Uterus (tissue), 4 donors: ENCODE measurements around the gene MARS2. TPM values are rescaled to one million over a fixed set of nuclear protein-coding genes. Genes with fewer than 3 reads are reported as not detected.
"Not testable (repeated sequence)": the region's sequence is repeated elsewhere in the genome, so short reads cannot be mapped to it uniquely, and the experiment has no call there.

ENCODE experiments used
- DNase-seq, 2 donors: peaks; one replicate each; pipeline ENCODE4 v3.0.0-alpha.2; 2019 to 2020
- H3K27ac ChIP-seq, 2 donors: fragments of 200-600 bp; sonication (generic); 1 replicate in 1 of 2; 2 replicates in 1 of 2; pipeline ENCODE4 v1.5.1; 2016 to 2018
- H3K27me3 ChIP-seq, 2 donors: fragments of 200-600 bp; sonication (generic); one replicate each; pipeline ENCODE4 v1.5.1; 2018 to 2019; ENCODE audit warnings: control low read depth in 1 of 2
- H3K36me3 ChIP-seq, 2 donors: fragments of 200-600 bp; sonication (generic); one replicate each; pipeline ENCODE4 v1.5.1; 2019; ENCODE audit warnings: control low read depth in 1 of 2
- H3K4me1 ChIP-seq, 2 donors: fragments of 200-600 bp; sonication (generic); one replicate each; pipeline ENCODE4 v1.5.1; 2018 to 2019; ENCODE audit warnings: control low read depth in 1 of 2
- H3K4me3 ChIP-seq, 2 donors: fragments of 200-600 bp; sonication (generic); 1 replicate in 1 of 2; 2 replicates in 1 of 2; pipeline ENCODE4 v1.5.1; 2018 to 2019; ENCODE audit warnings: mild to moderate bottlenecking in 1 of 2
- H3K9me3 ChIP-seq, 2 donors: fragments of 200-600 bp; sonication (generic); one replicate each; pipeline ENCODE4 v1.5.1; 2019; ENCODE audit warnings: control low read depth in 1 of 2
- POLR2A ChIP-seq, 2 donors: fragments of 450-650 bp; IDR thresholded peaks; one replicate each; pipeline ENCODE4 v1.6.1; 2016; ENCODE audit warnings: antibody characterized with exemption in 2 of 2, mild to moderate bottlenecking in 1 of 2, moderate library complexity in 1 of 2
- intact Hi-C: fragments of 100-400 bp; cut with DNase I; formaldehyde crosslinking; loops from one replicate; pipeline ENCODE4 v1.15.1; 2023; ENCODE audit warnings: low total_unique reads
- total RNA-seq, 4 donors: library from RNA; depleted of rRNA in 3 of 4; stranded (reverse); fragments of >200 nt in 3 of 4; gene quantifications; one replicate each; pipeline versions ENCODE4 v1.1.0 to v1.2.4, GENCODE V29; 2014 to 2023
- TF ChIP-seq, protein P1 (sequence below), 4 experiments: fragments of 200-600 bp in 2 of 4; fragments of 450-650 bp in 2 of 4; sonication (generic) in 2 of 4; IDR thresholded peaks; one replicate each; pipeline ENCODE4 v1.5.1; 2016 to 2019; ENCODE audit warnings: antibody characterized with exemption in 4 of 4, mild to moderate bottlenecking in 2 of 4, moderate library complexity in 1 of 4
- donor health status: DM: yes; HTN: yes; CAD: no.

Gene MARS2
- total RNA-seq, 4 donors from 2014 or later: 4.7 to 17.9 (median 8.0) TPM; not detected in 1

DNA sequence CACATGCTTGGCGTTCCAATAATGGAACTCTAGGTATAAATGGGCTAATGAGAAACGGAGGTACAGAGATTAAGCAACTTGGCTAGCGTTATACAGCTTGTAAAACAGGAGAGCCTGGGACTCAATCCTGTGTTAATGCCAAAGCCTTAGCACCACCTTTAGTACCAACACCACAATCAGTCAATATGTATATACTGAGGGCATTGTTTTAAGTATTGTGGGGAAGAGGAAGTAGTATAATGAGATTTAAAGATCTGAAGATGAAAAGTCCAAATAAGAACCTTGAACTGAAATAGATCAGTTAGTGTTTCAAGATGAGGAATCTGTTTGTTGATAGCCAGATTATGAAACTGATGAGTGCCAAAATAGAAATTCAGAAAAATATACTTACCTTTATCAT is 8.1 kb downstream of the MARS2 start:
- H3K27ac ChIP-seq: no peak overlapping the region
- no peaks in the 10 kb centered on the region for H3K9me3 ChIP-seq
- no peak overlapping the region for H3K4me3 ChIP-seq
- no peaks in the 10 kb centered on the region for H3K4me1 ChIP-seq
- H3K27me3 ChIP-seq: no peaks in the 10 kb centered on the region
- intact Hi-C loops: no loop called here
- TF ChIP-seq, protein P1, sequence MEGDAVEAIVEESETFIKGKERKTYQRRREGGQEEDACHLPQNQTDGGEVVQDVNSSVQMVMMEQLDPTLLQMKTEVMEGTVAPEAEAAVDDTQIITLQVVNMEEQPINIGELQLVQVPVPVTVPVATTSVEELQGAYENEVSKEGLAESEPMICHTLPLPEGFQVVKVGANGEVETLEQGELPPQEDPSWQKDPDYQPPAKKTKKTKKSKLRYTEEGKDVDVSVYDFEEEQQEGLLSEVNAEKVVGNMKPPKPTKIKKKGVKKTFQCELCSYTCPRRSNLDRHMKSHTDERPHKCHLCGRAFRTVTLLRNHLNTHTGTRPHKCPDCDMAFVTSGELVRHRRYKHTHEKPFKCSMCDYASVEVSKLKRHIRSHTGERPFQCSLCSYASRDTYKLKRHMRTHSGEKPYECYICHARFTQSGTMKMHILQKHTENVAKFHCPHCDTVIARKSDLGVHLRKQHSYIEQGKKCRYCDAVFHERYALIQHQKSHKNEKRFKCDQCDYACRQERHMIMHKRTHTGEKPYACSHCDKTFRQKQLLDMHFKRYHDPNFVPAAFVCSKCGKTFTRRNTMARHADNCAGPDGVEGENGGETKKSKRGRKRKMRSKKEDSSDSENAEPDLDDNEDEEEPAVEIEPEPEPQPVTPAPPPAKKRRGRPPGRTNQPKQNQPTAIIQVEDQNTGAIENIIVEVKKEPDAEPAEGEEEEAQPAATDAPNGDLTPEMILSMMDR (IDR thresholded peaks at IDR 0.05): no peak
- no peak for TF ChIP-seq POLR2A (IDR thresholded peaks at IDR 0.05)
- DNase-seq: no peak
- no peaks in the 10 kb centered on the region for H3K36me3 ChIP-seq

DNA sequence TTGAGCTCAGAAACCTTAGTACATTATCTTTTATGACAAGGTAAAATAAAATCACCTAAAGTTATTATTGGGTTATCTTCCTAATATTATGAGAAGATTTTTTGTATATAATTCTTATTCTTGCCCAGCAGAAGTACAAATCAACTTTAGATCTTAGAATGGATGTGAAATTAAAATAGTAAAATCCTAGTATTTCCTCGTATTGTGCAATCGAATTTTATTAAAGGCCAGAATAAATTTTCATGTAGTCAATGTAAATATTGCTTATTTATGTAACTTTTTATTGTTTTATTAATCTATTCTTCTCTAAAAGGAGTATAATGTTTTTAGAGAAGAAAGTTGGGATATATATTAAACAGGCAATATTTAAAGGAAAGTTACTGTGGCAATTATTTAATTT is 12.7 kb downstream of the MARS2 start:
- Histone ChIP-seq H3K4me3 (no peak overlapping the region), H3K27ac (no peak overlapping the region), H3K9me3 (no peaks in the 10 kb centered on the region), H3K36me3 (no peaks in the 10 kb centered on the region), H3K27me3 (no peaks in the 10 kb centered on the region), H3K4me1 (no peaks in the 10 kb centered on the region)
- intact Hi-C loops: no loop called here
- DNase-seq: no peak
- TF ChIP-seq POLR2A (IDR thresholded peaks at IDR 0.05): no peak

DNA sequence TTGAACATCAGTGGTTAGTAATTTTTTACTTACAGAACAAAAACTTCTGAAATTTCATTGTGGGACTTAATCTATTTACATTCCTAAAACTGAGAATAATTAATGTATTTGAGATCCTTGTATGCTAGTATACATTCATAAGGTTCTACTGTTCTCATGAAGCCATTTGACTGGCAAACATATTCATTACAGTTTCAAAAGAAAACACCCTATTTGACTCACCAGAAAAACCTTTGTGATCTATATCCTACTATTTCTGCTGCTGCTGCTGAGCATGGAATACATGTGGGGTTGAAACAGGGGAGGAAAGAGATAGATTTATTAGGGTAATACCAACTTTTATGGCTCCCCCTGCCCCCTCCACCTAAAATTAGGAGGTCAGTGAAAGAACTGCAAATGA is 21.8 kb downstream of the MARS2 start:
- Histone ChIP-seq H3K27me3 (no peaks in the 10 kb centered on the region), H3K9me3 (no peaks in the 10 kb centered on the region), H3K4me3 (no peak overlapping the region), H3K36me3 (peaks cover 0 to 3% of the 10 kb centered on the region in 2 donors), H3K4me1 (no peaks in the 10 kb centered on the region), H3K27ac (no peak overlapping the region)
- DNase-seq: no peak
- intact Hi-C loops: no loop called here
- no peak for TF ChIP-seq POLR2A (IDR thresholded peaks at IDR 0.05)
- TF ChIP-seq, protein P1 (IDR thresholded peaks at IDR 0.05): no peak

DNA sequence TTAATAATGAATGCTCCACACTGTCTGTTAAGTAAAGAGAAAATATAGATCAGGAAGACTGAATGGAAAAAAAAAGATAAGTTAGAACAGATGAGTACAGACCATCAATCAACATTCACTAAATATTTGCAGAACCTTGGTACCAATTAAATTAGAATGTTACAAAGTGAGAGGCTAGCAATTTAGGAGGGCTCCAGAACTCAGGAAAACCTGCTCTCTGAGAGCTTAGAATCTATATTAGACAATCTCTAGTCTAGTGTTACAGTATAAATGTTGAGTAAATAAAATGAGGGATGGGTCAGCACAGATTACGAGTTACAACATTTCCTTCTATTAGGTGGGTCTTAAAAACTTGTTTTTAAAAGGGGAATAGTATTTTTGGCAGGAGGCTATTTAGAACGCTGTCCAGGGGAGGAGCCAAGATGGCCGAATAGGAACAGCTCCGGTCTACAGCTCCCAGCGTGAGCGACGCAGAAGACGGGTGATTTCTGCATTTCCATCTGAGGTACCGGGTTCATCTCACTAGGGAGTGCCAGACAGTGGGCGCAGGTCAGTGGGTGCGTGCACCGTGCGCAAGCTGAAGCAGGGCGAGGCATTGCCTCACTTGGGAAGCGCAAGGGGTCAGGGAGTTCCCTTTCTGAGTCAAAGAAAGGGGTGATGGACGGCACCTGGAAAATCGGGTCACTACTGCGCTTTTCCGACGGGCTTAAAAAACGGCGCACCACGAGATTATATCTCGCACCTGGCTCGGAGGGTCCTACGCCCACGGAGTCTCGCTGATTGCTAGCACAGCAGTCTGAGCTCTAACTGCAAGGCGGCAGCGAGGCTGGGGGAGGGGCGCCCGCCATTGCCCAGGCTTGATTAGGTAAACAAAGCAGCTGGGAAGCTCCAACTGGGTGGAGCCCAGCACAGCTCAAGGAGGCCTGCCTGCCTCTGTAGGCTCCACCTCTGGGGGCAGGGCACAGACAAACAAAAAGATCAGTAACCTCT is 23.7 kb downstream of the MARS2 start:
- H3K9me3 ChIP-seq, H3K4me3 ChIP-seq, H3K36me3 ChIP-seq, intact Hi-C loops, H3K27me3 ChIP-seq, H3K27ac ChIP-seq, DNase-seq, H3K4me1 ChIP-seq: not testable (repeated sequence)

DNA sequence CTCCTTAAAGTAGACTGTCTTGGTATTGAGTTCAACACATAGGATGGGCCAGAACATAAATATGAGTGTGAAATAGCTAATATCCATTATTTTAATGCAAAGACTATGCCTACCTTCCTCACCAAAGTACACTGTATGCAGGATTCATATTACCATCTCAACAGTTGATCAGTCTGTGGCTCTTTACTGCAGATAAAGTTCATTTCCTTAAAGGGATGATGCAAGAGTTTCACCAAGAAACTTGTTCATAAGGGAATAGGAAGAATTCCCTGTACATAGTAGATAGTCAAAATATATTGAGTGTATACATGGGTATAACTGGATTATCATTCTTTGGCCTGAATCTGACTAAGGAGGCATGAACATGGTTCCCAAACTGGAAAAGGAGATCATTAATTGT is 35.0 kb downstream of the MARS2 start:
- intact Hi-C loops: no loop called here
- Histone ChIP-seq H3K36me3 (no peaks in the 10 kb centered on the region), H3K4me1 (no peaks in the 10 kb centered on the region), H3K4me3 (no peak overlapping the region), H3K9me3 (no peaks in the 10 kb centered on the region), H3K27ac (no peak overlapping the region), H3K27me3 (no peaks in the 10 kb centered on the region)
- TF ChIP-seq, protein P1 (IDR thresholded peaks at IDR 0.05): no peak
- no peak for TF ChIP-seq POLR2A (IDR thresholded peaks at IDR 0.05)
- no peak for DNase-seq

Other genes starting within 250 kb of the MARS2 start
- 100 to 1,000 TPM in 3 of 4 donors, 10 to 100 TPM in 1; 76.8 to 258 (median 161) TPM for gene HSPD1, start 205.5 kb upstream of the MARS2 start, total RNA-seq
- 10 to 100 TPM; 22.3 to 55.0 (median 39.4) TPM for gene HSPE1, start 205.0 kb upstream of the MARS2 start, total RNA-seq
- gene MOB4, start 189.3 kb upstream of the MARS2 start, total RNA-seq: 10 to 100 TPM; 23.3 to 58.6 (median 43.0) TPM
- 10 to 100 TPM in 2 of 4 donors, 1 to 10 TPM in 2; 2.0 to 26.7 (median 9.5) TPM for gene RFTN2, start 29.8 kb upstream of the MARS2 start, total RNA-seq
- gene BOLL, start 80.0 kb downstream of the MARS2 start, total RNA-seq: not detected
- 10 to 100 TPM in 3 of 4 donors, 1 to 10 TPM in 1; 7.3 to 32.5 (median 15.0) TPM for gene PLCL1, start 99.2 kb downstream of the MARS2 start, total RNA-seq